ENCODE data around the gene PLTP. TPM values are rescaled to one million over a fixed set of nuclear protein-coding genes. Genes with fewer than 3 reads are reported as not detected.
"Not testable (repeated sequence)": the region's sequence is repeated elsewhere in the genome, so short reads cannot be mapped to it uniquely, and the experiment has no call there.

Gene PLTP
- total RNA-seq, 1 donor from 2014 or later, result 58.1 TPM

GRCh38 chr20:45957021-45957941, 45.3 kb upstream of the PLTP start:
- Mint-ChIP-seq H3K27me3 (ENCODE audit: low read depth) (no peaks in the 10 kb centered on the region), H3K36me3 (peaks cover 31% of the 10 kb centered on the region), H3K4me3 (no peak overlapping the region), H3K27ac (no peak overlapping the region), H3K4me1 (no peaks in the 10 kb centered on the region), H3K9me3 (peaks cover 4% of the 10 kb centered on the region)
- TF ChIP-seq CTCF (IDR thresholded peaks at IDR 0.05; ENCODE audit: unreplicated experiment), result no peak
- DNase-seq (ENCODE audit: low spot score in 2 of 2, unreplicated experiment in 2 of 2), result peak in 1 of 2 experiments; percentile 8

GRCh38 chr20:45956326-45956725, 44.4 kb upstream of the PLTP start:
- H3K4me1 Mint-ChIP-seq; H3K4me3 Mint-ChIP-seq; H3K27me3 Mint-ChIP-seq (ENCODE audit: low read depth); DNase-seq (ENCODE audit: low spot score in 2 of 2, unreplicated experiment in 2 of 2); H3K27ac Mint-ChIP-seq; H3K9me3 Mint-ChIP-seq: not testable (repeated sequence)
- H3K36me3 Mint-ChIP-seq, result peaks cover 28% of the 10 kb centered on the region

- peaks cover 24% of the 10 kb centered on the region for H3K36me3 Mint-ChIP-seq
- H3K9me3 Mint-ChIP-seq, result peaks cover 3% of the 10 kb centered on the region
- H3K4me3 Mint-ChIP-seq, result no peak overlapping the region
- no peak for DNase-seq (ENCODE audit: low spot score in 2 of 2, unreplicated experiment in 2 of 2)
- no peaks in the 10 kb centered on the region for H3K4me1 Mint-ChIP-seq
- TF ChIP-seq CTCF (IDR thresholded peaks at IDR 0.05; ENCODE audit: unreplicated experiment), result no peak
- H3K27ac Mint-ChIP-seq, result no peak overlapping the region
- H3K27me3 Mint-ChIP-seq (ENCODE audit: low read depth), result no peaks in the 10 kb centered on the region
Observed at GRCh38 chr20:45953672-45954071, 41.7 kb upstream of the PLTP start.

GRCh38 chr20:45952861-45953260, 40.9 kb upstream of the PLTP start:
- H3K27ac Mint-ChIP-seq, result no peak overlapping the region
- no peaks in the 10 kb centered on the region for H3K27me3 Mint-ChIP-seq (ENCODE audit: low read depth)
- DNase-seq (ENCODE audit: low spot score in 2 of 2, unreplicated experiment in 2 of 2), result no peak
- H3K36me3 Mint-ChIP-seq, result peaks cover 19% of the 10 kb centered on the region
- H3K4me3 Mint-ChIP-seq, result no peak overlapping the region
- no peak for TF ChIP-seq CTCF (IDR thresholded peaks at IDR 0.05; ENCODE audit: unreplicated experiment)
- H3K4me1 Mint-ChIP-seq, result no peaks in the 10 kb centered on the region
- no peaks in the 10 kb centered on the region for H3K9me3 Mint-ChIP-seq

- Mint-ChIP-seq H3K4me3 (no peak overlapping the region), H3K27me3 (ENCODE audit: low read depth) (no peaks in the 10 kb centered on the region), H3K36me3 (peaks cover 16% of the 10 kb centered on the region), H3K27ac (no peak overlapping the region), H3K4me1 (no peaks in the 10 kb centered on the region), H3K9me3 (no peaks in the 10 kb centered on the region)
- DNase-seq (ENCODE audit: low spot score in 2 of 2, unreplicated experiment in 2 of 2), result no peak
- no peak for TF ChIP-seq CTCF (IDR thresholded peaks at IDR 0.05; ENCODE audit: unreplicated experiment)
Observed at GRCh38 chr20:45951925-45952834, 40.2 kb upstream of the PLTP start.

- Mint-ChIP-seq H3K9me3 (no peaks in the 10 kb centered on the region), H3K27ac (no peak overlapping the region), H3K4me1 (no peaks in the 10 kb centered on the region), H3K36me3 (peaks cover 14% of the 10 kb centered on the region), H3K4me3 (no peak overlapping the region), H3K27me3 (ENCODE audit: low read depth) (no peaks in the 10 kb centered on the region)
- TF ChIP-seq CTCF (IDR thresholded peaks at IDR 0.05; ENCODE audit: unreplicated experiment), result no peak
- no peak for DNase-seq (ENCODE audit: low spot score in 2 of 2, unreplicated experiment in 2 of 2)
Observed at GRCh38 chr20:45950330-45950646, 38.3 kb upstream of the PLTP start.

Data from mesothelial cell of epicardium (in vitro differentiated cells).